ENCODE measurements around the gene NEURL3.
A peak's percentile ranks its signal among the peaks of the same experiment; 100 is the strongest.

NEURL3 gene

DNA sequence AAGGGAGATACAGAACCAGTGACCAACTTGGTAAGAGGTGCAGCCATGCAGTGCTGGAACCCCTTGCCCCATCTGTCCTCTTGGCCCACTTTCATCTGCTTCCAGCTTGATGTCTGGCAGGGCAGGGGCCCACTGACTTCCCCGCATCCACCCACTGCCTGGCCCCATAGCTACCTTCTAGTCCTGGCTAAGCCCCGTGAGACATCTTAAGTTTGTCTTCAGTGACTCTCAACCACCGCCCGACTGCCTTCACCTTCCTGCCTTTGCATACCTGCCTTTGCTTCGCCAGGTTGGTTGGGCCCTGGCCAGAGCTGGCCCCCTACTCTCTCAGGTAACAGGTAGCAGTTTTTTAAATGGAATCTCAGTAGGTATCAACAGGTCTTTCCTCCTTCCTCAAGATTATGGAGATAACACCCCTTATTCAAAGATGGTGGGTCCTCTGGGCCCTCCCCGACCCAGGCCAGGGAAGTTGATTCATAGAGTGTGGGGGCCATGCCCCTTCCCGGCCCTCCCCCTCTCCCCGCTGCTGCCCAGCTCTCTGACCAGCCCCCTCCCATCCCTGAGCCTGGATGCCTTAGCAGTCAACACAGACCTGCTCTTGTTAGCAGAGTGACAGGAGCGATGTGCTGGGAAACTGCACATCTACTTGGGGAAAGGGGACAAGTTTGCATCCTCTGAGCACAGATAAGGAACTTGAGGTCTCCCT, 34.2 kb upstream of the NEURL3 start:
- no peak for DNase-seq (ENCODE audit: low read depth)

DNA sequence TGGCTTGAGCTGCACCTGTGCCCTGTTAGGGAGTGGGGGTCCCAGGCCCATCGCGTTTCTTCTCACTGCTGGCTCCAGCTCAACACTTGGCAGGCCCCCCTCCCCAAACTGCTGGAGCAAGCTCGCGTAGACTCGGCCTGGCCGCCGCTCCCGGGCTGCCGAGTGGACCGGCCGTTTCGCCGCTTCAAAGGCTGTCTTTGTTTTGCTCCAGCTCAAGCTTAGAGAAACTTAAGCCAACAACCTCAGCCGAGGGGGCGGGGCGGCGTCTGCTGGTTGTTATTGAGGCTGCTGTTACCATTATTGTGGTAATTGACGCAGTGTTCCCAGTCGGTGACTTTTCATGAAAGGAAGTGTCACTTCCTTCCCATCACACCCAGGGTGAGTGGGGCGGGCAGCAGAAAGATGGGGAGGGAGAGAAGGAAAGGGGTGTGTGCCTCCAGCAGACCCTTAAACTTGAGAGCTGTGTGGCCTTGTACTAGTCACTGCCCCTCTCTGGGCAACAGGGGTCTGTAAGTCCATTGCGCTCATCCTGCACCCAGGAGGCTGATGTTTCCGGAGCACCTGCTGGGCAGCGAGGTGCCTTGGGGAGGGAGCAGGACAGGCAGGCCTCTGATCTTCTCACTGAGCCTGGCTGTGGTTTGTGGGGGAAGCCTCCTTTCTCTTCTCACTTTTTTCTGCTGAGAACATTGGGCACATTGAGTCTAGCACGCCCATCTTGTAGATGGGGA, 33.5 kb upstream of the NEURL3 start:
- peak; percentile 80 for DNase-seq (ENCODE audit: low read depth)

DNA sequence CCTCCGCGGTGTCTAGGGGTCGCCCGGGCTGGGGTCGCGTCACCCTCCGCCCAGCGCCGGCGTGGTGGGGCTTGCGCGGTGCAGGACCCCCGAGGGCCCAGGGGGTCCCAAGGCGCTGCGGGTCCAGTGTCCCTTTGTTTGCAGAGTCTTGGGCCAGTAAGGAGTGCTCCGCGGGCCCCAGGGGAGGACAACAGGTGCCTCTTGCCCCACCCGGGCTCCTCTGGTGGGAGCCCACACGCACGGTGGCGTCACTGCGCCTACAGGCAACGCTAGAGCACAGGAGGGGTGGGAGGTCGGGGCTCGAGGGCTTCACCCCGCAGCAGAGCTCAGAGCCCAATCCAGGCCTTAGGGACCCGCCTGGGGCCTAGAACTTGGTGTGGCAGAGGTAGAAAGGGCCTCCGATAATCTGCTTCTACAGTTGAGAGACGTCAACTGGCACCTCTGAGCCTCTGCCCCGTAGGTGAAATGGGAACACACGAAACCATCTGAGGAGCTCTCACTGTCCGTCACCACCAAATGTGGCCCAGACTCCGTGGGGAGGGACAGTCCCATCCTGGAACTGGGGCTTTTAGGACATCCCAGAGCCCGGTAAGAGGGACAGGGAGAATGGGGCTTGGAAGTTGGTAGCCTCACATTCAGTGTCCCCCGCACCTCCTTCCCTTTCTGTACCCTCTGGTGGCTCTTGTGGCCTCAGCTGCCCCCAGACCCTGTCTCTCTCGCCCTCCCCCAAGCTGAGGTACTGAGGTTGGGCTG, 32.8 kb upstream of the NEURL3 start:
- DNase-seq (ENCODE audit: low read depth) = peak; percentile 57

DNA sequence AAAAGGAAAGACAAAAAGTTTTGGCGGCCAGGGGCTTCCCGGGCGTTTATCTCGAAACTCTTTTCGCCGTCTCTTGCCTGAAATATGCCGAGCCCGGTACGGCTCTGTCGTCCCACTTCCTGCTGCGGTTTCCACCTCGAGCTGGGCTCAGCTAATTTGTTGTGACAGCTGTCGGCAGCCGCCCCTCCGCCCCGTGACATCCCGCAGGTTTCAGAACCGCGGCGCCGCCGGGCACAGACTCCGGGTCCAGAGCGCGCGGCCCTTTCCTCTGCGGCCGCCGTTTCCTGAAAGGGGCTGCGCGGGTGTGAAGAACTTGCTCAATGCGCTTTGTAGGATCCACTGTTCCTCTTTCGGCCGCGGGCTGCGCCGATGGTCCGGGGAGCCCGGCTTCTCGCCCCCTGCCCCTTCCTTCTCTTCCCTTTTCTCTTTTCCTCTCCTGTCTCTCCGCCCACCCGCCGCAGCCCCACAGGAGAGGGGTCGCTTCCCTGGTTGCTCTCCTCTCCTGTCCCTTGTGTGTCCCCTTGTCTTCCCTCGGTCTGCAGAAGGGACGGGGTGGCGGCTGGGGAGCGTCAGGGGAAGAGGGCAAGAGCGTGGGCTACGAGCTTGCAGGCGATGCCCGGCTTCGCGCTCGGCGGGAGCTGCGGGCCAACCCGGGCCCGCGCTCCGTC, 32.0 kb upstream of the NEURL3 start:
- peak; percentile 81 for DNase-seq (ENCODE audit: low read depth)

- peak; percentile 86 for DNase-seq (ENCODE audit: low read depth)
Observed at GRCh38 chr2:96536445-96537065, 31.4 kb upstream of the NEURL3 start, which contains the start of gene ARID5A. Gene ARID5A, plus strand, starts transcription at chr2:96536752. Its CDS starts 75 bp downstream, at chr2:96536827.

- no peak for DNase-seq (ENCODE audit: low read depth)
Observed at GRCh38 chr2:96535331-96535730, 30.2 kb upstream of the NEURL3 start.

DNA sequence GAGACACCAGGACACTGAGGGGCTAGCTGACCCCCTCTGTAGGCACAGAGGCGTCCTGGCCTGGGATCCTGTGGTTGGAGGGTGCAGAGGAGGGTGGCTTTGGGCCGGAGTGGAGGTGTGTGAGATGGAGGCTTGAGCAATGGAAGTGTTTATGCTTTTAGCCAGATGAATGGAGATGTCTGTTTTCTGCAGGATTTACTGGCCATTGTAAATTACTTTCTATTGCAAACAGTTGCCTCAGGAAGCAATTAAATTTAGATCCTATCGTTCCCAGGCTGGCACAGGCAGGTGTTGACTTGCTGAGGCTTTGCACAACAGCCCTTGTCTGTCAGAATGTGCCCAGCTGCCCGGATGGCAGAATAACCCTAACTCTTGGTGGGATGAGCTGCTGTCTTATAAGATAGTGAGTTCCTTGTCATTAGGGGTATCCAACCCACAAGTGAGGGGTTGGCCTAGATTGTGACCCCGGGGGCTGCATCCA, 29.6 kb upstream of the NEURL3 start:
- DNase-seq (ENCODE audit: low read depth) = no peak

- no peak for DNase-seq (ENCODE audit: low read depth)
Observed at GRCh38 chr2:96534141-96534540, 29.0 kb upstream of the NEURL3 start.

- no peak for DNase-seq (ENCODE audit: low read depth)
Observed at GRCh38 chr2:96533292-96534073, 28.3 kb upstream of the NEURL3 start.

DNA sequence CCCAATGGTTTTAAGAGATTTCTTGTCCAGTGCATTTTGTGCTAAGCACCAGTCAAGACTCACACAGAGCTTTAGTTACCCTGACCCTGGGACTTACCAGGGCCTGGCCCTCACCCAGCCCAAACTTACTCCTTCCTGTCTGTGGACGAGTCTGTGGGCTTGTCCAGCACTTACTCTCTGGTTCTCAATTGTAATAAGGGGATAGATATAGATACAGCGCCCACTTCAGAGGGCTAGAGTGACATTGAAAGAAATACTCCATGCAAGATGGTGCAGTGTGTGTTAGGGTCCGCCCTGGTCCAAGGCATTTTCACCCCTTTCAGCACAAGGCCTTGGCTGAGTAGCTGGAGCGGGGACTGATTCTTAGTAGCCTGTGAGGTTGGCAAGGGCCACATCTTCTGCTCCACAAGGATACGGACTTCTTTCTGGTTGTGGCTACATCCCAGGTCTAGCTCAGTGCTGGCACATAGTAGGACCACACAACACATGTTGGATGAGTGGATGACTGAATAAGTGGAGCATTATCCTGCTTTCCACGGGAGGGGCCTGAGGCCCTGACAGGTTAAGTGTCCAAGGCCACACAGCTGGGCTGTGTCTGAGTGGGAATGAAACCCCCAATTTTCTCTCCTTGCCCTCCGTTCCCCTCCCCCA, 27.6 kb upstream of the NEURL3 start:
- DNase-seq (ENCODE audit: low read depth) = no peak

GRCh38 chr2:96531872-96532505, 26.8 kb upstream of the NEURL3 start:
- DNase-seq (ENCODE audit: low read depth) = peak; percentile 74

DNA sequence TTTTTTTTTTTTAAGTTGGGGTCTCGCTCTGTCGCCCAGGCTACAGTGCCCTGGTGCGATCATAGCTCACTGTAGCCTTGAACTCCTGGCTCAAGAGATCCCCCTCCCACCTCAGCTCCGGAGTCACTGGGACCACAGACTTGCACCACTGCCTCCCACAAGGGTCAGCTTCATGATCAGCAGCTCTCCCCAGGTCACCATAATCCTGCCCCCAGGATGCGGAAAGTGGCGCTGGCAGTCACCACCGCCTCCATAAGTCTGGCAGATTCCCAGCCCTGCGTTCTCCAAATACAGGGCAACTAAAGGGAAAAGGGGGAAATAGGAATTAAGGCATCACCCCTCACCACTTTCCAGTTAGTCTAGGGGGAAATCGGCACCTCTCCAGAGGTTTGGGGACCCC, 26.2 kb upstream of the NEURL3 start:
- no peak for DNase-seq (ENCODE audit: low read depth)

GRCh38 chr2:96530474-96531357, 25.6 kb upstream of the NEURL3 start:
- no peak for DNase-seq (ENCODE audit: low read depth)

DNA sequence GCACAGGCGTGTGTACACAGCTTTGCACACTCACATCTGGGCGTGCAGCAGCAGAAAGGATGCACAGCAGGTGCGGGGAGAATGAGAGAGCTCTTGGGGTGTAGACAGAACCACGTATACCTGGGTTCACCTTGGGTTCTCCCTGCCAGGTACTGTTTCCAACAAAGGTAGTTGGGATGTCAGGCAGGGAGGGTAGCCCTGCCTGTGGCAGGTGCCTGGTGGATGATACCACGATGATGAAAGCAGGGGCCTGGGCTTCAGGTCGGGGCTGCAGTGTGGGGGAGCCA, 24.9 kb upstream of the NEURL3 start:
- no peak for DNase-seq (ENCODE audit: low read depth)

DNA sequence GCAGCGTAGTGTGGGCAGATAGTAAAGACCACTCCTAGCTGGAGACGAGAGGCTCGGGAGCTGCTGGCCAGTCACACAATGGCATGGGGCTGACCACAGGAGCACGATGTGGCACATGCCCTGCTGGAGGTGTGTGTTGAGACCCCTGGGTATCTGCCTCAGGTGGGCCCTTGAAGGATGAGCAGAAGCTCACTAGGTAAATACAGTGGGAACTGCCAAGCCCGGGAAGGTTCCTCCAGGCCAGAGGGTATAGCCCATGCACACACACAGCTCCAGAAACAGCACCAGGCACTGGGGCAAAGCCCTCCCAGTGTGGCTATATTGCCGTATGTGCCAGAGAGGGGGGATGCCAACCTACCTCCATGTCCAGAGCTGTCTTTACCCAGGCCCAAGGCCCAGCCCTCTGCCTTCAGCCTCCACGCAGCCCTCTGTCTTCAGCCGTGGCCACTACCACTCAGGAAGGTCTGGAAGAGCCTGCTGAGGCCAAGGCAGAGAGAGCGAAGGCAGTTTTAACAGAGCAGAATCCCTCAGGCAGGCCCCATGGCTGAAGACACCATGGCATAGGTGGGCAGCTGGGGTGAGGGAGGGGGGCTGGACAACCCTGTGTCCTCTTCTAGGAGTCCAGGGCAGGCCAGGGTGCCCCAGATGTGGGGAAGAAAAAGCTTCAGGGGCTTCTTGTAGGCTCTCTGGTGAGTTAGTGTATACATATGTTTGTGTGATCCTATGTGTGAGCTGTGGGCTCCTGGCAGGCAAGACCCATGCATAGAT, 24.4 kb upstream of the NEURL3 start:
- no peak for DNase-seq (ENCODE audit: low read depth)

DNA sequence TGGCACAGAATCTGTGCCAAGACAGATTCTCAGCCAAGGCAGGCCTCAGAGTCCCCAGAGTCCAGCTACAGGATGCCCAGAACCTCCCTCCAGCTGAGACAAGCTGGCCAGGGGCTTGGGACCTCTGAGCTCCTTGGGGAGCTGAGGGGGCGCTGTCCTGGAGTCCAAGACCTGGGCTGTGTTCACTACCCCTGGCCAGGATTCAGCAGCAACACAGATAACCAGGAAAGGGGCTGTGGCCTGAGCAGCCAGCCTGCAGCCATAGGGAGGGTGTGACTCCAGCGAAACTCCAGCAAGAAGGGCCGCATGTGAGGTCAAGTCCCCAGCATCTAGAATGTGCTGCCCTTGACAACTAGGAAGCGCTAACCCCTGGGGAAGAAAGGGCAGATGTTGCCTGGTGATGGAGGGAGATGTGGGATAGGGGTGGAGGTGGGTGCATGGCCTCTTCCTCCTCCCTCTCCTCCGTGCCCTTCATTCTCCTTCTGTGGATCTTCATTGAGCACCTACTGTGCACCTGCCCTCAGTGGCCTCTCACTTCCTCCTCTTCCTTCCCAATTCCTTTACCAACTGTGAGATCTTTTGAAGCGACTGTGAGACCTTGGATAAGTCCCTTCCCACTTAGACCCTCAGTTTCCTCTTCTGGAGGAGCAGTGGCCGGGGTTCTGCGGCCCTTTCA, 23.7 kb upstream of the NEURL3 start:
- DNase-seq (ENCODE audit: low read depth) = no peak

- DNase-seq (ENCODE audit: low read depth) = no peak
Observed at GRCh38 chr2:96528006-96528699, 23.0 kb upstream of the NEURL3 start.
